GM12878 (cell line): ENCODE data around the gene LARGE1. TPM values are rescaled to one million over a fixed set of nuclear protein-coding genes. Genes with fewer than 3 reads are reported as not detected.

Source experiments
- ATAC-seq: fragments of 200-7000 bp; cut with Tn5 transposase; 3 replicates; pipeline ENCODE4 v1.9.1; 2020; ENCODE audit warnings: mild to moderate bottlenecking, moderate library complexity
- BruUV-seq: library from RNA; stranded (reverse); fragments of 400-500 nt; replicated peaks from 2 replicates; lab custom pipeline; 2021; lab: Mats Ljungman, UMichigan
- CTCF ChIA-PET: fragments of 300-600 bp; sonication (Branson Sonifier 250); formaldehyde crosslinking; extraction: SDS; loops from one replicate; lab custom pipeline; 2021; ENCODE audit warnings: inconsistent platforms; lab: Yijun Ruan, JAX
- POLR2A ChIA-PET: fragments of 350-600 bp; formaldehyde crosslinking; extraction: SDS; loops from one replicate; lab custom pipeline; 2021; ENCODE audit warnings: inconsistent platforms; lab: Charles Lee
- RAD21 ChIA-PET: fragments of 300-600 bp; sonication (Branson Sonifier 250); formaldehyde crosslinking; loops from one replicate; lab custom pipeline; 2023; ENCODE audit warnings: antibody characterized with exemption; ENCODE audit not compliant: unreplicated experiment; lab: Charles Lee
- SMC1A ChIA-PET: fragments of 300-600 bp; sonication (Branson Sonifier 250); formaldehyde crosslinking; loops from one replicate; lab custom pipeline; 2023; ENCODE audit not compliant: unreplicated experiment, uncharacterized antibody; lab: Charles Lee
- DNase-seq: peaks from one replicate; pipeline ENCODE4 v3.0.0-alpha.2; 2011; ENCODE audit warnings: low read depth, low spot score
- FAIRE-seq: peaks from 3 replicates; lab custom pipeline; 2011; peaks lifted over from hg19 to GRCh38; lab: Jason Lieb, UNC
- H2AFZ ChIP-seq: 2 replicates; pipeline ENCODE4 v1.6.0; 2011; ENCODE audit warnings: low read depth, low read length, control low read depth; ENCODE audit not compliant: control insufficient read depth
- H3K27ac ChIP-seq: 2 replicates; pipeline ENCODE4 v1.5.1; 2011; ENCODE audit warnings: control low read depth; ENCODE audit not compliant: control insufficient read depth, insufficient read depth
- H3K27me3 ChIP-seq, 2 experiments: replicated peaks in 1 of 2; 2 replicates each; pipeline versions ENCODE4 v1.6.0 to v1.6.1; 2011; ENCODE audit warnings: low read length in 1 of 2; ENCODE audit not compliant: control insufficient read depth in 2 of 2, insufficient read depth in 2 of 2
- H3K36me3 ChIP-seq, 2 experiments: 2 replicates each; pipeline ENCODE4 v1.5.1; 2011; ENCODE audit warnings: low read length in 1 of 2; ENCODE audit not compliant: control insufficient read depth in 2 of 2, insufficient read depth in 2 of 2
- H3K4me1 ChIP-seq: 2 replicates; pipeline ENCODE4 v1.6.1; 2011; ENCODE audit warnings: mild to moderate bottlenecking, low read length, moderate library complexity, mixed read lengths; ENCODE audit not compliant: control insufficient read depth, insufficient read depth
- H3K4me2 ChIP-seq: 2 replicates; pipeline ENCODE4 v1.6.0; 2011; ENCODE audit warnings: control low read depth; ENCODE audit not compliant: control insufficient read depth, insufficient read depth
- H3K4me3 ChIP-seq: fragments of 200-600 bp; sonication (generic); 2 replicates; pipeline ENCODE4 v1.5.1; 2016
- H3K79me2 ChIP-seq: 2 replicates; pipeline ENCODE4 v1.6.0; 2011; ENCODE audit warnings: low read length; ENCODE audit not compliant: control insufficient read depth, insufficient read depth
- H3K9ac ChIP-seq: 2 replicates; pipeline ENCODE4 v1.8.0; 2011; ENCODE audit warnings: low read length, control low read depth, mixed read lengths; ENCODE audit not compliant: control insufficient read depth, insufficient read depth
- H3K9me3 ChIP-seq: replicated peaks from 3 replicates; pipeline ENCODE4 v1.5.1; 2011; ENCODE audit warnings: mild to moderate bottlenecking, low read length; ENCODE audit not compliant: control insufficient read depth, insufficient read depth
- H4K20me1 ChIP-seq: 2 replicates; pipeline ENCODE4 v1.6.0; 2011; ENCODE audit not compliant: control insufficient read depth, insufficient read depth
- BACH1 ChIP-seq: fragments of 450-650 bp; IDR thresholded peaks from 2 replicates; pipeline ENCODE4 v1.6.1; 2017; ENCODE audit warnings: mild to moderate bottlenecking, borderline replicate concordance
- ETV6 ChIP-seq, 2 experiments: fragments of 450-650 bp in 1 of 2; IDR thresholded peaks in 1 of 2; conservative IDR thresholded peaks in 1 of 2; 2 replicates each; pipeline ENCODE4 v1.6.1; 2014; ENCODE audit warnings: antibody characterized with exemption in 1 of 2, borderline replicate concordance in 1 of 2, low read depth in 1 of 2, mild to moderate bottlenecking in 1 of 2, moderate library complexity in 1 of 2
- WGBS: methylation state at CpG from one replicate; pipeline ENCODE4 v1.1.6; 2016; ENCODE audit warnings: low lambda C conversion rate; ENCODE audit not compliant: insufficient replicate concordance, insufficient coverage; ENCODE audit errors: missing lambda C conversion rate; 5-methylcytosine and 5-hydroxymethylcytosine counted together
- in situ Hi-C: fragments of 300-500 bp; cut with MboI; formaldehyde crosslinking; loops from 9 replicates; pipeline ENCODE4 v1.14.3; 2018; ENCODE audit warnings: mixed read lengths
- intact Hi-C: fragments of 100-400 bp; cut with micrococcal nuclease; formaldehyde crosslinking; loops from one replicate; pipeline ENCODE4 v1.14.2; 2022; ENCODE audit not compliant: unreplicated experiment
- microRNA-seq: library from miRNA; unstranded; fragments of <30 nt; microRNA quantifications from one replicate; pipeline ENCODE4, GENCODE V29; 2018
- polyA plus RNA-seq, 11 experiments: library from polyadenylated mRNA; depleted of rRNA in 4 of 11; unstranded in 6 of 11; stranded (reverse) in 5 of 11; fragments of >200 nt; fragmentation: Nextera tagmentation in 4 of 11; fragmentation: Illumina TruSeq in 1 of 11; extraction: Ambion mirVana in 4 of 11; extraction: Trizol in 1 of 11; gene quantifications; 1 replicate in 1 of 11; 2 replicates in 10 of 11; pipeline versions ENCODE4 v1.2.1 to v1.2.3, GENCODE V29; 2011 to 2016; ENCODE audit warnings: inconsistent platforms in 2 of 11, missing spikeins in 2 of 11, low read depth in 1 of 11
- small RNA-seq: library from RNA; depleted of rRNA; stranded (forward); fragments of <200 nt; gene quantifications from one replicate; pipeline ENCODE3, GENCODE V24; 2014
- total RNA-seq, 4 experiments: library from RNA; depleted of rRNA in 3 of 4; stranded (reverse); fragments of >200 nt in 3 of 4; fragmentation: Illumina TruSeq in 1 of 4; extraction: Trizol in 1 of 4; gene quantifications; 2 replicates each; pipeline versions ENCODE4 v1.2.1 to v1.2.3, GENCODE V29; 2013 to 2021
- TF ChIP-seq, protein P1 (sequence below): fragments of 450-650 bp; IDR thresholded peaks from 2 replicates; pipeline ENCODE4 v1.6.1; 2018; ENCODE audit warnings: mild to moderate bottlenecking, low read depth, moderate library complexity; ENCODE audit not compliant: partially characterized antibody
- TF ChIP-seq, protein P2 (sequence below): fragments of 150-350 bp; IDR thresholded peaks from 2 replicates; pipeline ENCODE4 v1.6.1; 2014; ENCODE audit warnings: mild to moderate bottlenecking, low read depth, low read length

The LARGE1 gene
- total and polyA plus RNA-seq, 10 of the 15 experiments (the other 5 are each of a cell fraction or from before 2014, with no cell fraction given): 3.2 to 41.4 (median 17.3) TPM

DNA sequence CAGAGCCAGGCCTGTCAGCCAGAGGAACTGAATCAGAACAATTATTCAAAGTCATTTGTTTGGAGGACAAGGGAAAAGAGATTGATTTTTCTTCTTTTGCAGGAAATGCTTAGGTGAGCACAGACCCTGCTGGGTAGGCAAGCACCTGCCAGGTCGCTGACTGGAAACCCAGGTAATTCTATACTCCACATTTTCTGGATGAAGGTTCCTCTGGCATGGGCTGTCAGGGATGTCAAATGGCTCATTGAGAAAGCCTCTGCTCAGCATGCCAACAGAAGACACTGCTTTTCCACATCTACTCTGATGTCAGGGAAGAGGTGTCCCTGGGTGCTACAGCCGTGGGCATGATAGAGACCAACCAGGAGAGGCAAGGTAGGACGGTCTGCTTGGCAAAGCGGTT lies 695.4 kb downstream of the LARGE1 start:
- H3K4me3 ChIP-seq: no peak overlapping the region
- ChIA-PET SMC1A (interaction anchor here (1.0 kb wide), 1 partner anchor 15 kb away, joined by 3 read pairs; no protein-coding TSS in a partner anchor), CTCF (interaction anchor here (1.2 kb wide), 1 partner anchor 22 kb away, joined by 6 read pairs; no protein-coding TSS in a partner anchor), POLR2A (no interaction called here), RAD21 (no interaction called here)
- TF ChIP-seq, protein P1, sequence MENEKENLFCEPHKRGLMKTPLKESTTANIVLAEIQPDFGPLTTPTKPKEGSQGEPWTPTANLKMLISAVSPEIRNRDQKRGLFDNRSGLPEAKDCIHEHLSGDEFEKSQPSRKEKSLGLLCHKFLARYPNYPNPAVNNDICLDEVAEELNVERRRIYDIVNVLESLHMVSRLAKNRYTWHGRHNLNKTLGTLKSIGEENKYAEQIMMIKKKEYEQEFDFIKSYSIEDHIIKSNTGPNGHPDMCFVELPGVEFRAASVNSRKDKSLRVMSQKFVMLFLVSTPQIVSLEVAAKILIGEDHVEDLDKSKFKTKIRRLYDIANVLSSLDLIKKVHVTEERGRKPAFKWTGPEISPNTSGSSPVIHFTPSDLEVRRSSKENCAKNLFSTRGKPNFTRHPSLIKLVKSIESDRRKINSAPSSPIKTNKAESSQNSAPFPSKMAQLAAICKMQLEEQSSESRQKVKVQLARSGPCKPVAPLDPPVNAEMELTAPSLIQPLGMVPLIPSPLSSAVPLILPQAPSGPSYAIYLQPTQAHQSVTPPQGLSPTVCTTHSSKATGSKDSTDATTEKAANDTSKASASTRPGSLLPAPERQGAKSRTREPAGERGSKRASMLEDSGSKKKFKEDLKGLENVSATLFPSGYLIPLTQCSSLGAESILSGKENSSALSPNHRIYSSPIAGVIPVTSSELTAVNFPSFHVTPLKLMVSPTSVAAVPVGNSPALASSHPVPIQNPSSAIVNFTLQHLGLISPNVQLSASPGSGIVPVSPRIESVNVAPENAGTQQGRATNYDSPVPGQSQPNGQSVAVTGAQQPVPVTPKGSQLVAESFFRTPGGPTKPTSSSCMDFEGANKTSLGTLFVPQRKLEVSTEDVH: no peak
- TF ChIP-seq BACH1: no peak
- TF ChIP-seq, protein P2, sequence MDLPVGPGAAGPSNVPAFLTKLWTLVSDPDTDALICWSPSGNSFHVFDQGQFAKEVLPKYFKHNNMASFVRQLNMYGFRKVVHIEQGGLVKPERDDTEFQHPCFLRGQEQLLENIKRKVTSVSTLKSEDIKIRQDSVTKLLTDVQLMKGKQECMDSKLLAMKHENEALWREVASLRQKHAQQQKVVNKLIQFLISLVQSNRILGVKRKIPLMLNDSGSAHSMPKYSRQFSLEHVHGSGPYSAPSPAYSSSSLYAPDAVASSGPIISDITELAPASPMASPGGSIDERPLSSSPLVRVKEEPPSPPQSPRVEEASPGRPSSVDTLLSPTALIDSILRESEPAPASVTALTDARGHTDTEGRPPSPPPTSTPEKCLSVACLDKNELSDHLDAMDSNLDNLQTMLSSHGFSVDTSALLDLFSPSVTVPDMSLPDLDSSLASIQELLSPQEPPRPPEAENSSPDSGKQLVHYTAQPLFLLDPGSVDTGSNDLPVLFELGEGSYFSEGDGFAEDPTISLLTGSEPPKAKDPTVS: no peak
- no peak for TF ChIP-seq ETV6 (conservative IDR thresholded peaks at IDR 0.05 in 1 of 2, IDR thresholded peaks at IDR 0.05 in 1 of 2; ENCODE audit: borderline replicate concordance in 1 of 2, low read depth in 1 of 2)
- ATAC-seq: no peak
- no peak overlapping the region for H3K9ac ChIP-seq
- no peaks in the 10 kb centered on the region for H3K36me3 ChIP-seq
- DNase-seq: no peak
- H3K27ac ChIP-seq: no peak overlapping the region
- intact Hi-C loops (no loop called here), in situ Hi-C loops (no loop called here)
- no peak for FAIRE-seq
- whole genome bisulfite sequencing: 80% methylated on average over 4 of the region's 4 CpGs
- H3K9me3 ChIP-seq: peaks cover 13% of the 10 kb centered on the region
- H3K4me1 ChIP-seq: no peaks in the 10 kb centered on the region
- no TSS peak for BruUV-seq
- no peak overlapping the region for H3K4me2 ChIP-seq
- no peaks in the 10 kb centered on the region for H3K27me3 ChIP-seq
- H2AFZ ChIP-seq: no peak overlapping the region
- no peaks in the 10 kb centered on the region for H4K20me1 ChIP-seq
- no peaks in the 10 kb centered on the region for H3K79me2 ChIP-seq

Small RNAs within 50 kb of the gene (microRNA-seq; reads per million reads assigned to microRNA genes)
- 0.56 reads per million for gene MIR4764

Small RNAs within 50 kb of the gene (small RNA-seq; reads per million reads assigned to genes)
- gene MIR4764: not detected
- not detected for gene SNORA50B
